Naive B cell (primary cell): Measurements from ENCODE around the gene PDE8B. TPM values are rescaled to one million over a fixed set of nuclear protein-coding genes. Genes with fewer than 3 reads are reported as not detected.

Experiments
- polyA plus RNA-seq, 6 donors: library from polyadenylated mRNA; unstranded; fragments of 300-500 nt; fragmentation: Illumina TruSeq; gene quantifications; one replicate each; pipeline ENCODE4 v1.2.3, GENCODE V29; 2021; ENCODE audit warnings: low read depth in 6 of 6

The PDE8B gene
- polyA plus RNA-seq, 6 donors from 2014 or later, result 0.05 to 1.2 (median 0.13) TPM

Other genes starting within 250 kb of the PDE8B start
- gene AGGF1, start 180.3 kb upstream of the PDE8B start, polyA plus RNA-seq, result 10 to 100 TPM; 15.9 to 33.1 (median 24.0) TPM
- gene ZBED3, start 123.4 kb upstream of the PDE8B start, polyA plus RNA-seq, result under 1 TPM in 5 of 6 donors, not detected in 1; 0.28 to 0.49 (median 0.39) TPM